Mucosa of descending colon (tissue), 3 donors: ENCODE data around the gene CZIB. TPM values are rescaled to one million over a fixed set of nuclear protein-coding genes. Genes with fewer than 3 reads are reported as not detected.
A peak's percentile ranks its signal among the peaks of the same experiment; 100 is the strongest.

Experiments used
- ATAC-seq: fragments of 200-7000 bp; cut with Tn5 transposase; one replicate; pipeline ENCODE4 v1.9.1; 2020; ENCODE audit warnings: mild to moderate bottlenecking, moderate library complexity
- DNase-seq, 3 donors: peaks; one replicate each; pipeline ENCODE4 v3.0.0-alpha.2; 2020
- H3K36me3 ChIP-seq: fragments of 200-600 bp; one replicate; pipeline ENCODE4 v1.8.0; 2021; ENCODE audit warnings: low read depth, mild to moderate bottlenecking
- H3K4me1 ChIP-seq: fragments of 200-600 bp; one replicate; pipeline ENCODE4 v1.8.0; 2021; ENCODE audit warnings: low read depth, mild to moderate bottlenecking
- H3K4me3 ChIP-seq: fragments of 200-600 bp; one replicate; pipeline ENCODE4 v1.8.0; 2021; ENCODE audit warnings: mild to moderate bottlenecking
- H3K9me3 ChIP-seq: fragments of 200-600 bp; one replicate; pipeline ENCODE4 v1.8.0; 2021; ENCODE audit warnings: mild to moderate bottlenecking
- intact Hi-C, 2 donors: fragments of 100-400 bp; cut with DNase I in 1 of 2; cut with micrococcal nuclease in 1 of 2; formaldehyde crosslinking; loops; one replicate each; pipeline versions ENCODE4 v1.11.0 to v1.11.1; 2022; cut with DNase I, micrococcal nuclease
- total RNA-seq, 3 donors: library from RNA; stranded (reverse); fragmentation: NEBNext Ultra II Directional in 2 of 3; extraction: Animal tissue kit (Norgen Biotek cat#: 25700) in 2 of 3; gene quantifications; one replicate each; pipeline versions ENCODE4 v1.2.1 to v1.2.4, GENCODE V29; 2021 to 2023
- TF ChIP-seq, protein P1 (sequence below): fragments of 200-600 bp; IDR thresholded peaks from one replicate; pipeline ENCODE4 v1.8.0; 2022; ENCODE audit warnings: antibody characterized with exemption, mild to moderate bottlenecking
- donor health status: DM: no; HTN: no; CAD: no; lungs with moderate emphysema.
- donor health status: DM: no; HTN: no; CAD: no.
- donor health status: DM: no; HTN: yes; CAD: no.

CZIB gene
- total RNA-seq, 3 donors from 2014 or later = 38.1 to 65.7 (median 40.6) TPM

DNA sequence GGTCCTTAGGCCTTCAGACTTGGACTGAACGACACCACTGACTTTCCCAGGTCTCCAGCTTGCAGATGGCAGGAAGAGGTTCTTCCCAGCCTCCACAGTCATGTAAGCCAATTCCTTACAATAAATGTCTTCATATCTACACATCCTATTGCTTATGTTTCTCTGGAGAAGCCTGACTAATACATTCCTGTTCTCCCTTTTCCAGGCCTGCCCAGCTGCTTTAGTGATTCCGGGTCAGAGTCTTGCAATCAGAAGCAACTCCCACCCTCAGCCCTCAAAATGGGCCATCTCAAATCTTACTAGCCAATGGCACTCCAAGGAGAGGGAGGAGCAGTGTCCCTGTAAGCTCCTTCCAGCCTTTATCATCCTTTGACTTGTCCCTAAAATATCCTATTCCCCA lies 40.2 kb downstream of the CZIB start:
- Histone ChIP-seq H3K9me3 (no peaks in the 10 kb centered on the region), H3K4me3 (no peak overlapping the region), H3K36me3 (no peaks in the 10 kb centered on the region), H3K4me1 (peaks cover 12% of the 10 kb centered on the region)
- ATAC-seq (no peak), DNase-seq (no peak)
- intact Hi-C loops = no loop called here
- TF ChIP-seq, protein P1, sequence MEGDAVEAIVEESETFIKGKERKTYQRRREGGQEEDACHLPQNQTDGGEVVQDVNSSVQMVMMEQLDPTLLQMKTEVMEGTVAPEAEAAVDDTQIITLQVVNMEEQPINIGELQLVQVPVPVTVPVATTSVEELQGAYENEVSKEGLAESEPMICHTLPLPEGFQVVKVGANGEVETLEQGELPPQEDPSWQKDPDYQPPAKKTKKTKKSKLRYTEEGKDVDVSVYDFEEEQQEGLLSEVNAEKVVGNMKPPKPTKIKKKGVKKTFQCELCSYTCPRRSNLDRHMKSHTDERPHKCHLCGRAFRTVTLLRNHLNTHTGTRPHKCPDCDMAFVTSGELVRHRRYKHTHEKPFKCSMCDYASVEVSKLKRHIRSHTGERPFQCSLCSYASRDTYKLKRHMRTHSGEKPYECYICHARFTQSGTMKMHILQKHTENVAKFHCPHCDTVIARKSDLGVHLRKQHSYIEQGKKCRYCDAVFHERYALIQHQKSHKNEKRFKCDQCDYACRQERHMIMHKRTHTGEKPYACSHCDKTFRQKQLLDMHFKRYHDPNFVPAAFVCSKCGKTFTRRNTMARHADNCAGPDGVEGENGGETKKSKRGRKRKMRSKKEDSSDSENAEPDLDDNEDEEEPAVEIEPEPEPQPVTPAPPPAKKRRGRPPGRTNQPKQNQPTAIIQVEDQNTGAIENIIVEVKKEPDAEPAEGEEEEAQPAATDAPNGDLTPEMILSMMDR = no peak

DNA sequence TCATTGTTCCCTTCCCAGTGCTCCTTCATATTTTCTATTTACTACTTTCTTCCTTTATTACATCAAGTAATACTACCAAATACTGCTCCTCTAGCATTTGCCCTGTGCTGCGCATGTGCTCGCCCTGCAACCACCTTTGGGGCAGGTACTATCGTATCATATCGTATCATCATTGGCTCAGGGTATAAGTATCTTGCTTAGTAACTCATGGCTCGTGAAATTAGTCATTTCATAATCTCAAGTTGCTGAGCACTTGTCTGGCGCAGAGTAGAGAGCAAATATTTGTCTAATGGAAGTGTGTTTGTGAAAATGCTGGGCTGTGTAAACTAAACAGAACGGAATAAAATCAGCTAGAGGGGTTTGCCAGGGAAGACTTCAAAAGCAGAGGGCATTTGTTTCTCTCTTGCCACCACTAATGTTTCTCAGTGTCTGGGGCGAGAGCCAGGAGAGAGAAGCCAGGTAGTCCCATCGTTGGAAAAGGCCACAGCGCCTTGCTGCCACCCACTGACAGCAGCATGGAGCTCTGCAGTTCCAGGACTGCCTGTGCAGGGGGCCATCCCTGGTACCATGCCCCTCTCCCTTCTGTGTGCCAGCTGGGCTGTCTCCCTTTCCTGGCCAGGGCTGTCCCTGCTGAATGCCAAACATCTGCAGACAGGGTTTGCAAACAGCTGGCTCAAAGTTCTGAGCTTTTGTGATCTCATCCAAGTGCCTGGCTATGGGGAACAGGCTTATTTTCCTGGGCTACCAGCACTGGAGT lies 43.8 kb downstream of the CZIB start:
- no peaks in the 10 kb centered on the region for H3K9me3 ChIP-seq
- no peak overlapping the region for H3K4me3 ChIP-seq
- TF ChIP-seq, protein P1 = no peak
- DNase-seq = peak in 1 of 3 donors; percentile 57
- intact Hi-C loops = loop anchor here in 1 of 2 donors (10.0 kb wide), 1 partner anchor 112 kb away; the partner anchor contains the start of gene PODN
- H3K4me1 ChIP-seq = peaks cover under 1% of the 10 kb centered on the region
- ATAC-seq = peak; percentile 30
- no peaks in the 10 kb centered on the region for H3K36me3 ChIP-seq

DNA sequence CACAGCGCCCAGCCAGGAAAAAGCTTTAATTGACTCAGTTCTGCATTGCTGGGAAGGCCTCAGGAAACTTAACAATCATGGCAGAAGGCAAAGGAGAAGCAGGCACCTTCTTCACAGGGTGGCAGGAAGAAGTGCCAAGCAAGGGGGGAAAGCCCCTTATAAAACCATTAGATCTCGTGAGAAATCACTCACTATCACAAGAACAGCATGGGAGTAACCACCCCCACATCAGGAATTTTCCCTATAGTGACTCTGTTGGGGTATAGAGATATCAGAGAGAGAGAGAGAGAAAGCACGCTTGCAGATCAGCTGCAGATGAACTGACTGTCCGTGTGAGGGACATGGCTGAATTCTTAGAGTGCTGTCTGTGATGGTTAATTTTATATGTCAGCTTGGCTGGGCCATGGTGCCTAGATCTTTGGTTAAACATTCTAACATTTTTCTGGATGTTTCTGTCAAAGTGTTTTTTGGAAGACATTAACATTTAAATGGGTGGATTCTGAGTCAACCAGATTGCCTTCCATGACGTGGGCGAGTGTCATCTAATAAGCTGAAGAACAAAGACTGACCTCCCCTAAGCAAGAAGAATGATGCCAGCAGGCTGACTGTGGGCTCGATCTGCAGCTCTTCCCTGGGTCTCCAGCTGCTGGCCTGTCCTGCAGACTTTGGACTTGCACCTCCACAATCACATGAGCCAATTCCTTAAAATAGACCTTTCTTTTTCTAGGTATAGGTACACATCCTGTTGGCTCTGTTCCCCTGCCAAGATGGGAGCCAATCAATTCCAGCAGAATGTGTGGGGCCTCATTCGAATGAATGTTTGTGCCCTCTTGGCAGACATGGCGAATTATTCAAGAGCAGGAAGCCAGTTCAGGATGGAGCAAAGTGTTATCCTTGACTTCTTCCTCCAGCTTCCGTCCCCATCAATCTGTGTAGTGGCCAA lies 45.2 kb downstream of the CZIB start:
- DNase-seq (no peak), ATAC-seq (peak; percentile 57)
- Histone ChIP-seq H3K36me3 (no peaks in the 10 kb centered on the region), H3K4me1 (no peaks in the 10 kb centered on the region), H3K9me3 (no peaks in the 10 kb centered on the region), H3K4me3 (no peak overlapping the region)
- intact Hi-C loops = loop anchor here in 1 of 2 donors (10.0 kb wide), 1 partner anchor 110 kb away; the partner anchor contains the start of gene PODN
- TF ChIP-seq, protein P1 = no peak

DNA sequence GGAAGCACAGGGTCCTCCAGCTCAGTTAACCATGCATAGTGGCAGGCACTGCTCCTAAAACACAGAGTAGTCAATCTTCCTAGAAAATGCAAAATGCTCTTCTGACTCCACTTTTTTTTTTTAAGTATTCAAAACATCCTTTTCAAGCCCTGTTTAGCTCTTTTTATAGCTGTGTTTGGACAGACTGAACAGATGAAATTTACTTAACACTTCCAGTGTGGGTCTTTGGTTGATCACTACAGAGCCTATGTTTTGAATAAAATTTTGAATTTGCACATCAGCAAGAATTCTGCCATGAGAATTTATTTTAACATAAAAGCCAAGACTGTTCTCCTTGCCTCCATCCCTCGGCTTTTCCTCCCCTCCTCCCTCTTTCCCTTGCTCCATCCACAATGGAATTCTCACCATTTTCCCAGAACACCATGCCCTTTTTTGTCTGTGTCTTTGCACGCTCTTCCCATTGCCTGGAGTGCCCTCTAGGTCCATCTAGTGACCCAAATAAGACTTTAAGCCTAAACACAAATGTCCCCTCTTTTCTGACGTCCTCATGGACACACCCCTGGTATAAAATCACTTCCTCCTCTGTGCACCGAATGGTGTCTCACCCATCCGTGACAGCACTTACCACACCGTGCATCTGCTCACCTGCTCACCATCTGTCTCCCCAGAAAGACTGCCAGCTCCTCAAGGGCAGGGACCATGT lies 47.9 kb downstream of the CZIB start:
- H3K4me1 ChIP-seq = no peaks in the 10 kb centered on the region
- no peak overlapping the region for H3K4me3 ChIP-seq
- no peaks in the 10 kb centered on the region for H3K9me3 ChIP-seq
- intact Hi-C loops = loop anchor here in 1 of 2 donors (10.0 kb wide), 1 partner anchor 108 kb away; the partner anchor contains the start of gene PODN
- DNase-seq (peak in 1 of 3 donors; percentile 54), ATAC-seq (peak; percentile 87)
- TF ChIP-seq, protein P1 = no peak
- no peaks in the 10 kb centered on the region for H3K36me3 ChIP-seq

DNA sequence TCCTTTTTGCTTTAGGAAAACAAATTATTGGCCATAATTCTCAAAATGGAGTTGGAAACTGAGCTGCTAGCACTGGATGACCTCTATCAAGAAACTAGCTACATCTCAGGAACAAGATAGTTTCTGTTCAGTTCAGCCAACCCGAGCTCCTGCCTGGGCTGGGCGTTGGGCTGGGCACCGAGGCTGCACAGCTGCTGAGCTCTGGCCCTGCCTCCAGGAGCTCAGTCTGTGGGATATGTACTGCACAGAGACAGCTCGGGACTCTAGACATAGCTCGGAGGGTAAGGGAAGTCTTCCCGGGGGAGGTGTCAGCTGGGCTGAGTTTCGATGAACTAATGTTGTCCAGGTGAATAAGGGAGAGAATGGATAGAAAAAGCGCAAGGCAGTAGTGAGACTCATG lies 53.5 kb downstream of the CZIB start:
- TF ChIP-seq, protein P1 = no peak
- Histone ChIP-seq H3K4me1 (no peaks in the 10 kb centered on the region), H3K9me3 (no peaks in the 10 kb centered on the region), H3K4me3 (no peak overlapping the region), H3K36me3 (no peaks in the 10 kb centered on the region)
- DNase-seq = no peak
- intact Hi-C loops = no loop called here
- ATAC-seq = no peak
